ENCODE measurements around the gene GPNMB.
"Not testable (repeated sequence)": the region's sequence is repeated elsewhere in the genome, so short reads cannot be mapped to it uniquely, and the experiment has no call there.

Gene GPNMB

DNA sequence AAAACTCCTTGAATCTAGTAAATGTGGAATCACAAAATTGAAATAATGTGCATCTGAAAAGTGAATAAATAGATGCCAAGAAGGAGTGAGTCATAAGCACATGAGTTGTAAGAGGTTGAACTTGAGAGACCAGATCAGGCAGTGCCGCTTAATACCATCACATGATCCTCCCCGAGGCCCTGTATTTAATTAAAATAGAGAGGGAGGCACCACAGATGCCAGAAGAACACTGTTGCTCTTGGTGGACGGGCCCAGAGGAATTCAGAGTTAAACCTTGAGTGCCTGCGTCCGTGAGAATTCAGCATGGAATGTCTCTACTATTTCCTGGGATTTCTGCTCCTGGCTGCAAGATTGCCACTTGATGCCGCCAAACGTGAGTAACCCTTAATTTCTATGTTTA lies at the start of gene GPNMB:
GPNMB (plus strand) TSS at position 221 of the 400 bp plus-strand sequence; CDS start at position 304, 83 bp downstream.
- DNase-seq (ENCODE audit: low read depth in 2 of 2) = peak; percentile 77 to 80

DNA sequence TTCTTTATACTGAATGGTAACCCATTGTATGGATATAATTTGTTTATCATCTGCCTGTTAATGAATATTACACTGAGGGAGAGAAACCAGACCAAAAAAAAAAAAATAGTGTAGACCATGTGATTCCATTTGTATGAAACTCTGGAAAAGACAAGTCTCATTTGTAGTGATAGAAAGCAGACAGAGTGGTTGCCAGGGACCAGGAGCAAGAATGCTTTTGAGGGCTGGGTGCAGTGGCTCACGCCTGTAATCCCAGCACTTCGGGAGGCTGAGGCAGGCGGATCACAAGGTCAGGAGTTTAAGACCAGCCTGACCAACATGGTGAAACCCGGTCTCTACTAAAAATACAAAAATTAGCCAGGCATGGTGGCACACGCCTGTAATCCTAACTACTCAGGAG lies 48.8 kb upstream of the GPNMB start:
- DNase-seq (ENCODE audit: low read depth in 2 of 2) = not testable (repeated sequence)

DNA sequence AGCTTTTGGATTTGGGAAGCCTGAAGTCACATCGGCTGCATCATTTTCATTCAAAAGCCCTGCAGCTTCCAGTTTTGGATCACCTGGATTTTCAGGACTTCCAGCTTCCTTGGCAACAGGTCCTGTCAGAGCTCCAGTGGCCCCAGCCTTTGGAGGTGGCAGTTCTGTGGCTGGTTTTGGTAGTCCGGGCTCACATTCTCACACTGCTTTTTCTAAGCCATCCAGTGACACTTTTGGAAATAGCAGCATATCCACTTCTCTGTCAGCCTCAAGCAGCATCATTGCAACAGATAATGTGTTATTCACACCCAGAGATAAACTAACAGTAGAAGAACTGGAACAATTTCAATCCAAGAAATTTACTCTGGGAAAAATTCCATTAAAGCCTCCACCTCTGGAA lies 46.2 kb upstream of the GPNMB start:
- DNase-seq (ENCODE audit: low read depth in 2 of 2) = no peak

DNA sequence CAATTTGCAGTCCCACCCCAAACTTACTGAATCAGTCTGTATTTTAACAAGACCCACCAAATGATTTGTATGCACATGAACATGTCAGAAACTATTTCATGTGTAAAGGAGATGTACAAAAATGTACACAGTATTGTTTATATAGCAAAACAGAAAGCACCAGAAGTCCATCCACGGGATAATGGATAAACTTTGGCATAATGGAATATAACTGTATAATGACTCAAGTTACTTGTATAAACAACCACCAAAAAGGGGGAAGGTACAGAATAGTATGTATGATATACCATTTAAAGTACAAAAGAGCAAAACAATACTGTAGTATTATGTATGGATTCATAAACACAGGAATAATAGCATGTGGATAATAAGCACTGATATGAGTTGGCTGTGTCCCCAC lies 42.3 kb upstream of the GPNMB start:
- no peak for DNase-seq (ENCODE audit: low read depth in 2 of 2)

DNA sequence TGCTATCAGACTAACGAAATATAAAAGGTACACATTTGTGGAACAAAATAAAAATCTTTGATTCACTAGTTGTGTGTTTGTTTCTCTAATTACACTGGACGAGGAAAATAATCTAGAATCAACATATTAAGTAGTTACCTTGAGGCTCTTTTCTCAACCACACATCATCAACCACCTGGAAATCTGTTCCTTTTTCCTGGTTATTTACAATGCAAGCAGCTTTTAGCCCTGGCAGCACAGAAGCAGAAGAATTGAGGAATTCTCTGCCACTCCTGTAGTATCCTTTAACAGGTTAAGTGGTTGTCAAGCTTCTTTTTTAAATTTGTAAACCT lies 41.0 kb upstream of the GPNMB start:
- DNase-seq (ENCODE audit: low read depth in 2 of 2) = no peak

DNA sequence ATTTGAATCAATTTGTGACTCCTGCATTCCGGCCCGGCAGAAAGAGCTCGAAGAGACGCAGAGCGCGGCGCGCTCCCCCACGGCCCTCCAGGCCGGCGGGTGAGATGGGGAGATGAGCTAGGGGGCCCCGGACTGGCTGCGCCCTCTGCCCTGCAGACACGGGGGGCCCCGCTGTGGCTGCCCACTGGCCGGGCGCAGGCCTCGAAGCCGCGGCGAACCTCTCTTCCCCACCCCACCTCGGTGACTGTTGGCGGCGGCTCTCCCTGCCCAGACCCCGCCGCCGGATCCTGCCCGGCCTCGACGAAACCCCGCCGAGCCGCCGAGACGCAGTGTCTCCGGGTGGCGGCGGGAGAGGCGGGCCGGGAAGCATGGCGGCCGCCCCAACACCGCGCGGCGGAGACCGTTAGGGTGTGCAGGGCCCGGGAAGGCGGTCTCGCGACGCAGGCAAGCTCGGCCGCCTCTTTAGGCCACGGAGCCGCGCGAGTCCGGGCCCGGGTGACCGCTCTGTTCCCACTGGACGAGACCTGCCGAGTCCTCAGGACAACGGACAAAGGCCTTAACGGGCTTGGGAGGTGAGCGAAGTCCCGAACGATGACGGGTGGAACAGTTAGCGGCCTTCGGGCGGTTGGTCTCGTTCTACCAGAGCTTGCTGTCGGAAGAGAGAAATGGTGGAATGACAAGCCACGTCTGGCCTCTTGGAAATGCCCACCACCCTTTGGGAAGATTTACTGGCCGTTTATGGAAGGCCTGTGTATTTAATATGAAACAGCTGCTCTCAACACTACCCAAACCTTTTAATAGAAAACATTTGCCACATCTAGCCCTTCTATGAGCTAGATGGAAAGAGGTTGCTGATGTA lies 40.4 kb upstream of the GPNMB start:
- peak in 1 of 2 experiments; percentile 8 for DNase-seq (ENCODE audit: low read depth in 2 of 2)

DNA sequence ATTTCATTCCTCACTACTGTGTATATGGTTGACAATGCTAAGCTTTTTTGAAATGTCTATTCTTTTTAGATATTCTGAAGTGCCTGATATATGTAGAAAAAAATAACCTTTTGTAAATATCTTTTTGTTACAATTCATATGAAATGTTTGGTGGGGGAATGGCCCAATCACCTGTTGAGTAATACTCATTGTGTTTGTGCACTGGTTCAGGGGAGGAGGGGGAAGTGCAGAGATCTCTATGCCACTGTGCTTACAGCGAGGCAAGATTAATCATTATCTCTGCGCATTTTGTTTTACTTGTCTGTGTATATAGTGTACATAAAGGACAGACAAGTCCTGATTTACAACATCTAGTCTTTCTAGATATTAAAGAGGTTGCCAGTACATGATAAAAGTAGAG lies 39.6 kb upstream of the GPNMB start:
- DNase-seq (ENCODE audit: low read depth in 2 of 2) = no peak

DNA sequence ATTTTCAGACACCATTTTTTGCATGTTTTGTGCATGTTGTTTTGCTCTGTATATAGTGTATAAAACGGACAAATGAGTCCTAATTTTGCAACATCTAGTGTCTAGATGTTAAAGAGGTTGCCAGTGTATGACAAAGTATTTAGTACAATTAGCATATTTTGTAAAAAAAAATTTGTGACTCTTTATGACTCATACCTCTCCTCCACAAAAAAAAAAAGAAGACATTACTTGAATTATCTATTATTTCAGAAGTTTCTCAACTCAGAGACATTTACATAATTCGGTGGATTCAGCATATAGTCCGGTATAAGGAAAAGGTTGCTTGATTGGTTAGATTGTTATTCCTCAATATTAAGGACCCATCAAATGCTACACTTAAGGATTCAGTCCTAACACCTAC lies 38.7 kb upstream of the GPNMB start:
- no peak for DNase-seq (ENCODE audit: low read depth in 2 of 2)

DNA sequence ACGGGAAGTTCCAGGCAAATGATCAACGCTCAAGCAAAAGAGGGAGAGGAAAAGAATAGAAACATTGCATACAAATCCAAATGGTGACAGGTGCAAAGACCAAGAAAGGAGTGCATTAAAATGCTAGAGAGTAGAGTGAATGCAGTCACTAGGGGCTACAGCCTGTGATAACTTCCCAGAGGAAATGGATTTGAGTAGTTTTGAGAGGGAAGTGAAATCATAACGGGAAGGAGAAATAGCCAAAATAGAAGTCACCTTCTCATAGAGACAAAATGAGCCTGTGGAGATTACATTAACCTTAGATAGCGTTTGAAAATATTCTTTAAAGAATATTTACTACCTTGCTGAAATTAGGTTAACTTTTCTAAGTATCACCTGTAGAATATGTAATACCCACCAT lies 38.3 kb upstream of the GPNMB start:
- DNase-seq (ENCODE audit: low read depth in 2 of 2) = no peak

DNA sequence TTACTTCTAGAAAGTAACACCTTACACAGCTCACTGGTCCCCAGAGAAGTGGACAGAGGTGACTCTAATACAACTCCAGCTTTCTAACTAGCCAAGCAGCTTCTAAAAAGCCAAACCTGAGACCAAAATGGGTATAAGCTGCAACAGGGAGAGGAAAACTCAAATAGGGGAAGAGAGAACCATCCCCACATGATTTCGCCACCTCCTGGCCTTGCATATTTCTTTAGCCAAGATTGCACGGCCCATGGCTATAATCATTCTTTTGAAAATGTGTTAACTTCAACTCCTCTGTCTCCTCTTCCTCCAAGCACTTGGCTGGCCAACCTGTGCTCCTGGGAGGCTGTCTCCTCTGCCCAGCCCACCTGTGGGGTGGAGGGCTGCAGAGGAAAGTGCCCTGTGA lies 36.1 kb upstream of the GPNMB start:
- no peak for DNase-seq (ENCODE audit: low read depth in 2 of 2)

DNA sequence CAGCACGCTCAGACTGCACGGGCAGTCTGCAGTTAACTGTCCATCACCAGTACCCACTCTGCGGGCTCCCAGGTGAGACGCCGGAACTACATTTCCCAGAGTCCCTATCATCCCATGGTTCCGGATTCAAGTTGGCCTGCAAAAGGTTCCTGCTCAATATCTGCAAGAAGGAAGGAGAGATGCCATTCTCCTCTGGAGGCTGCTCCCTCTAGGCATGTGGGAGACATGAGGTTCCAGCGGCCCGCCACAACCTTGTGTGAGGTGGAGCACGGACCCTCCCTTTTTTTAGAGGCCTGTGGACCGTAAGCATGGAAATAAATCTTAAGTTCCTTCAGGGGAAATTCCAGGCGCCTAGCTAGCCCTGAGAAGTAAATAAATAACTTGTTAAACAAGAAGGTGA lies 35.0 kb upstream of the GPNMB start:
- no peak for DNase-seq (ENCODE audit: low read depth in 2 of 2)

DNA sequence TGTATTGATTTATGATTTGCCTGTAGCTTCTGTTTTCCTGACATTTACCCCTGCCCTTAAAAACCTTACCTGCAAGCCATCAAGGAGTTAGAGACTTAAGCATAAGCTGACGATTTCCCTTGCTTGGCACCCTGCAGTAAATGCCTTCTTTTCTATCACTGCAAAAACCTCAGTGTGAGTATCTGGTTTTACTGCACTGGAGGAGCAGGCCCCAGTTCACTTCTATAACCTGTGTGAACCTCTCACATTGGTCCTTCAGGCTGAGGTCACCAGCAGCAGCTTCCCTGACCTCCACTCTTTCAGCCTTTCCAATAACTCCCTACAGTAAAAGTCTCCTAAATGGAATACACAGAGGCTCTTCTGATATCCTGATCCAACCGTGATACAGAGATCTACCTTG lies 34.2 kb upstream of the GPNMB start:
- no peak for DNase-seq (ENCODE audit: low read depth in 2 of 2)

DNA sequence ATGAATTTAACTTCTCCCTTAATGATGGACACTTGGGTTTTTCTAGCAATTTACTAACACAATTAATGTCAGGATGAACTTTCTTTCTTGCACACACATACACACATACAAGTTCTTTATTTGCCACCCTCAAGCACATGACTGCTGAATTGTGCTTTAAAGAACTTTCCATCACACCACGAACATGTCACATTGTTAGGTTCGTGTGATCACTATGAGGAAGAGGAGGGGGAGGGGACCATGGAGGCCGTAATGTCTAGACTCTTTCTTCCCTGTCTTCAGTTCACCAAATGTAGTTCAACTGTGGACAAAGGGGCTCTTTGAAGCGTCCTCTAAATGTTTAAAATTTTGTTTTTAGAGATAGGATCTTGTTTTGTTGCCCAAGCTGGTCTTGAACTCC lies 33.7 kb upstream of the GPNMB start:
- DNase-seq (ENCODE audit: low read depth in 2 of 2) = no peak

DNA sequence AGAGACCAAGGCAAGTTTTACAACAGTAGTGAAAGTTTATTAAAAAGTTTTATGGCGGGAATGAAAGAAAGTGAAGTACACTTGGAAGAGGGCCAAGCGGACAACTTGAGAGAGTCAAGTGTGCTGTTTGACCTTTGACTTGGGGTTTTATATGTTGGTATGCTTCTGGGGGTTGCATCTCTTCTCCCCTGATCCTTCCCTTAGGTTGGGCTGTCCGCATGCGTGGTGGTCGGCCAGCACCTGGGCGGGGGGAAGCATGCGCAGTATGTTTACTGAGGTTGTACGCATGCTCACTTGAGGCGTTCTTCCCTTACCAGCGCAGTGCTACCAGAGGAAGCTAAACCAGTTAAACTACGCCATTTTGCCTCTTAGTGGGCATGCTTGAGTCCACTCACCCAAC lies 32.8 kb upstream of the GPNMB start:
- DNase-seq (ENCODE audit: low read depth in 2 of 2) = no peak

DNA sequence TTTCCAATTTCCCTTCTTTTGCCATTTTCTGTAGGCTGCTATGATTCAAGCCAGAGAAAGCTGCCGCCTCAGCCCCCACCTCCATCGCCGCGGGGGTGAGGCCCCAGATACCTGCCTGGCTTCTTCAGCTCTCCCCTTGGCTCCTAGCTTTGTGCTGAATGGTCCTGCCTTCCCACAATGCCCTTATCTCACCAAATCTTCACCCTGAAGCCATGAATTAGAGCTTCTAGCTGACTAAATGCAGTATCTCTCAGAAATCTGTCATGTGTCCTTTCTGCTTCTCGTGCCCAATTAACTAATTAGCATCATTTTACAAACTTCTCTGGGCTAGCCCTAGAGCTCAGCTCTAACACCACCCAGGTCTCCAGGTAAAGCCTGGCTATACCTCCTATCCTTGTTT lies 32.2 kb upstream of the GPNMB start:
- DNase-seq (ENCODE audit: low read depth in 2 of 2) = no peak

DNA sequence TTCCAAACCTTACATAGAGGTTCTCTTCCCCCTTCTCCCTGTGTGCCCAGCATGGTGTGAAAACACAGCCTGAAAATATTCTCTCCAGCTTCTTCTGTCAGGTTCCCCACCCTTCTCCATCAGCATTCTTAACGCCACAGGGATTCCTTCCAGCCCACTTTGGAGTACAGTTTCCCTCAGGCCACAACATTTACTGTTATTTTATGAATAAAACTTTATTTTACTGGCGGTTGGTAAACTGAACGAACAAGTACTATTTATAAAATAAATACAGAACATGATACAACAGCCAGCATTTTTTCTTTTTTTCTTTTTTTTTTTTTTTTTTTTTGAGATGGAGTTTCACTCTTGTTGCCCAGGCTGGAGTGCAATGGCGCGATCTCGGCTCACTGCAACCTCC lies 31.6 kb upstream of the GPNMB start:
- no peak for DNase-seq (ENCODE audit: low read depth in 2 of 2)

DNA sequence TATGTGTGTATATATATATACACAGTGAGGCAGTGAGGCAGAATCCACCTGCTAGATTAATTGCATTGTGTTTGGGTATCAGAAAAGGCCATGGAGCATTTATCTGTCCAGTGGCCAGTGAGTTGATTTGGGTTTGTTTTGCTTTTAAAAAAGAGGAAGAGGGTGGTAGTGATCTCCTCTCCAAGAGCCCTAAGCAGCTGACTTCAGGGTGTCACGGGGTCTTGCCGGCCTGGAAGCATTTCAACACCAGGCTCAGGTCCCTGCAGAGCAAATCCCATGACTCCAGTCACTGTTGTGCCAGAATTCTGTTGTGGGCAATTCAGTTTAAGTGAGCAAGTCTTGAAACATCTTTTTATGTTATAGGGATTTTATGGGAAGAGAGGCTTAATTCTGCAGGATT lies 30.6 kb upstream of the GPNMB start:
- DNase-seq (ENCODE audit: low read depth in 2 of 2) = no peak

DNA sequence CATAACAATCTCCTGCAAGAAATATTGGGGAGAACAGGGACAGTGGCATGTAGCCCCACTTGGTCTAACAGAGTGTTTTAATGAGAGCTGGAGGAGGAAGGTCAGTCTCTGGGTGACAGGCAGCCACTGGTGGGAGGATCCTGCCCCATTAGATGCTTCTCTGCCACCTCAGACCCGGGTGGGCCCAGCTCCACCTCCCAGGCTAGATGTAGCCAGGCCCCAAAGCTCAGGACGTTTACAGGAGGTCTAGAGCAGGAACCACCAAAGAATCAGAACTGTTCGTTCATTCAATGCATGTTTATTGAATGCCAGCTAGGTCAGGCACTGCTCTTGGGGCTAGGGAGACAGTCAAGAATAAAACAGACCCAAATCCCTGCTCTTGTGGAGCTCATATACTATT lies 28.4 kb upstream of the GPNMB start:
- DNase-seq (ENCODE audit: low read depth in 2 of 2) = no peak

DNA sequence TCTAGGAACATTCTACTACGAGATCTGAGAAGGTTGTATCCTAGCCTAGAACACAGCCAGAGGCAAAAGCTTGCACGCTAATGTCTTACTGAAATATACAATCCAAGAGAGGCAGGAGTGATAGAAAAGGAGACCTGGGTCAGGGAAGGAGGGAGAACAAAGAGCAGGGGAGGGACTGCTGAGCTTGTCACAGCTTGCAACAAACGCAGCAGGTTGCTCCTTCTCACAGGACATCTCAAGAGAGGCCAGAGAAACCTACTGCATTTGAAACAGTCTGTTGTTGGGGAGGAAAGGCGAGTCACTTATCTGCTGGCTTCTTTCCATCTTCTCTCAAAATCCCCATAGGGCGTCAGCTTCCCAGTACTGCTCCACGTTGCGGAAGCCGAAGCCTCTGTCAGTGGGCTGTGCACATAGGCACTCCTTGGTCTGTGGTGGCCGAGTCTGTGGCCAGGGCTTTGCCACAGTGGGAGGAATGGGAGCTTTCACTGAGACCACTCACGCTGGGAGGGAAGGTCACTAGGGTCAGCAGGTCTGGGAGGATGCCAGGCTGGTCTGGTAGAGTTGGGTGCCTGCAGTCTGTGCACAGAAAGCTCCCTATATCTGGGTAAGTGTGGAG lies 25.8 kb upstream of the GPNMB start:
- no peak for DNase-seq (ENCODE audit: low read depth in 2 of 2)

DNA sequence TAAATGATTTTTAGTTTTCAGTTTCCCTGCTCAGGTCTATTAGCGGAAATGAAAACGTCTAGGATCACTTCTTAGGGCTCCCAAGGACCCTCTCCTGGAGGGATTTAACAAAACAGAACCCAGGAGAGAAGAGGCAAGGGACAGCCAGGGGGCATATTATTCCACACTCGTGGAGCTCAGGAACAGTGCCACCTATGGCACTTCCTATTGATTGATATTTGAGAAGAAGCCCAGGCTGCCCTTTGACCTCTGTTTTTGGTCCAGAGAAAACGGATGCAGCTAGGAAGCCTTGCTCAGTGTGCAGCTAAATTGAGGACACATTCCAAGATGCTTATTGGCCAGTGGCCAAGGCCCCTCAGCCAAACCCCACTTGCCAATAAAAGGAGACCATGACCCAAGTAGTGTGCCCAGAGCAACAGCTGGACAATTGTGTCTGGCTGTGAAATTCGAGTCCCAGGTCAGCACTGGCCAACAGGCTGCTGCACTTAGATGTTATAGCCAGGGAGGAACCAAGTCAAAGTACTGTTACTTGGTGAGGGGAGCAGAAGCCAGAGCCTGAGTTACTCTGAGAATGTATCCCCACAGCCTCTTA lies 24.0 kb upstream of the GPNMB start:
- no peak for DNase-seq (ENCODE audit: low read depth in 2 of 2)

DNA sequence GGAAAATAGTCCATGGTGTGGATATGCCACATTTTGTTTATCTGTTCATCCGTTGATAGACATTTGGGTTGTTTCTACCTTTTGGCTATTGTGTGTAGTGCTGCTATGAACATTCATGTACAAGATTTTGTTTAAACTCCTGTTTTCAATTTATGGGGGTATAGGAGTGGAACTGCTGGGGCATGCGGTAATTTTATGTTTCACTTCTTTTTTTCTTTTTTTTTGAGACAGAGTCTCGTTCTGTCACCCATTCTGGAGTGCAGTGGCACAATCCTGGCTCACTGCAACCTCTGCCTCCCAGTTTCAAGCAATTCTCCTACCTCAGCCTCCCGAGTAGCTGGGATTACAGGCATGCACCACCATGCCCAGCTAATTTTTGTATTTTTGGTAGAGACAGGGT lies 22.2 kb upstream of the GPNMB start:
- not testable (repeated sequence) for DNase-seq (ENCODE audit: low read depth in 2 of 2)

DNA sequence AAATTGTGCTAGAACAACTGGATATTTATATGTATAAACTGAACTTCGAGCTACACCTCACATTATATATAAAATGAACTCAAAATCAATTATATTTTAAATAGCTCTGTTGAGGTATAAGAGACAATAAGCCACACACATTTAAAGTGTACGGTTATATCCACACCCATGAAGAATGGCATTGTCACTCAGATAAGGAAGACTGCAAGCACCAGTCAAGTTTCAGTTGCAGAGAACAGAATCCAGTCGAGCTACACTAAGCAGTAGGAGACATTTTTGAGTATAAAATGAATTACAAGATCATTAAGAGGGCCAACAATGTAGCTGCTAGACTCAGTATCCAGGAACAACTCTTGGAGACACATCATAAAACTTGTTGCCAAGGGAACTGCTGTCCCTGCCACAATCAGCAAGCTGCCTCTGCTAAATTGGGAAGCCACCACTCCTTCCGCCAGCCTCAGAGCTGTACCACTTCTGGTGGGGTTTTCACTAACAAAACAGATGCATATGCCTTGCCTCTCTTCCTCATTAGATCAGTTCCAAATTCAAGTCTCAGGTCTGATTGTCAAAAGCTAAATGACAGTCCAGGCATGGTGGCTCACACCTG lies 19.6 kb upstream of the GPNMB start:
- no peak for DNase-seq (ENCODE audit: low read depth in 2 of 2)

DNA sequence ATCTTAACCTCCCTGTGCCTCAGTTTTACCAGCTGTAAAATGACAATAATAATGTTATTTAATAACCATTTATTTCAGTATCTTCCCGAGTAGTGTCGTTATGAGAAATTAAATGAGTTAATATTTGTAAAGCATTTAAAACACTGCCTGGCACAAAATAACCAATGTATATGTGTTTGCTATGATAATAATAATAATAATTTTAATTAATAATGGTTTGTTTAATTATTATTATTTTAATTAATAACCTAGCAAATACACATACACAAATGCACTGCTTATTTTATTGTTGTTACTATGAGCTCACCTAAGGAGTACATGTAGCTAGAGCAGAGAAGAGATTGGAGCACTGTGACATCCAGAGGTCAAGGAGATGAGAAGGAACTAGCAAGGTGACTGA lies 18.2 kb upstream of the GPNMB start:
- no peak for DNase-seq (ENCODE audit: low read depth in 2 of 2)
